SU-DHL-6 (cell line): ENCODE data around the gene ADARB2.

Experiments
- EZH2phosphoT487 ChIP-seq: fragments of 200-600 bp; sonication (generic), shearing (Covaris generic); conservative IDR thresholded peaks from 2 replicates; pipeline ENCODE4 v1.6.1; 2018; ENCODE audit warnings: mild to moderate bottlenecking, antibody characterized with exemption, low read length, moderate library complexity, mixed read lengths
- TF ChIP-seq, protein P1 (sequence below): fragments of 200-600 bp; sonication (generic); IDR thresholded peaks from one replicate; pipeline ENCODE4 v1.5.1; 2017; ENCODE audit warnings: antibody characterized with exemption, mild to moderate bottlenecking, low read length, moderate library complexity; ENCODE audit not compliant: insufficient read depth, poor library complexity, severe bottlenecking

GRCh38 chr10:1293157-1293556, 444.2 kb downstream of the ADARB2 start:
- TF ChIP-seq, protein P1, sequence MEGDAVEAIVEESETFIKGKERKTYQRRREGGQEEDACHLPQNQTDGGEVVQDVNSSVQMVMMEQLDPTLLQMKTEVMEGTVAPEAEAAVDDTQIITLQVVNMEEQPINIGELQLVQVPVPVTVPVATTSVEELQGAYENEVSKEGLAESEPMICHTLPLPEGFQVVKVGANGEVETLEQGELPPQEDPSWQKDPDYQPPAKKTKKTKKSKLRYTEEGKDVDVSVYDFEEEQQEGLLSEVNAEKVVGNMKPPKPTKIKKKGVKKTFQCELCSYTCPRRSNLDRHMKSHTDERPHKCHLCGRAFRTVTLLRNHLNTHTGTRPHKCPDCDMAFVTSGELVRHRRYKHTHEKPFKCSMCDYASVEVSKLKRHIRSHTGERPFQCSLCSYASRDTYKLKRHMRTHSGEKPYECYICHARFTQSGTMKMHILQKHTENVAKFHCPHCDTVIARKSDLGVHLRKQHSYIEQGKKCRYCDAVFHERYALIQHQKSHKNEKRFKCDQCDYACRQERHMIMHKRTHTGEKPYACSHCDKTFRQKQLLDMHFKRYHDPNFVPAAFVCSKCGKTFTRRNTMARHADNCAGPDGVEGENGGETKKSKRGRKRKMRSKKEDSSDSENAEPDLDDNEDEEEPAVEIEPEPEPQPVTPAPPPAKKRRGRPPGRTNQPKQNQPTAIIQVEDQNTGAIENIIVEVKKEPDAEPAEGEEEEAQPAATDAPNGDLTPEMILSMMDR = no peak
- no peak for TF ChIP-seq EZH2phosphoT487
